DLD1 (cell line): Measurements from ENCODE around the gene TPRKB.
"Not testable (repeated sequence)": the region's sequence is repeated elsewhere in the genome, so short reads cannot be mapped to it uniquely, and the experiment has no call there.

Experiments
- in situ Hi-C: cut with HindIII; loops from 2 replicates; pipeline ENCODE4 v1.10.0; 2017; ENCODE audit warnings: low sequenced_read_pairs

The TPRKB gene

DNA sequence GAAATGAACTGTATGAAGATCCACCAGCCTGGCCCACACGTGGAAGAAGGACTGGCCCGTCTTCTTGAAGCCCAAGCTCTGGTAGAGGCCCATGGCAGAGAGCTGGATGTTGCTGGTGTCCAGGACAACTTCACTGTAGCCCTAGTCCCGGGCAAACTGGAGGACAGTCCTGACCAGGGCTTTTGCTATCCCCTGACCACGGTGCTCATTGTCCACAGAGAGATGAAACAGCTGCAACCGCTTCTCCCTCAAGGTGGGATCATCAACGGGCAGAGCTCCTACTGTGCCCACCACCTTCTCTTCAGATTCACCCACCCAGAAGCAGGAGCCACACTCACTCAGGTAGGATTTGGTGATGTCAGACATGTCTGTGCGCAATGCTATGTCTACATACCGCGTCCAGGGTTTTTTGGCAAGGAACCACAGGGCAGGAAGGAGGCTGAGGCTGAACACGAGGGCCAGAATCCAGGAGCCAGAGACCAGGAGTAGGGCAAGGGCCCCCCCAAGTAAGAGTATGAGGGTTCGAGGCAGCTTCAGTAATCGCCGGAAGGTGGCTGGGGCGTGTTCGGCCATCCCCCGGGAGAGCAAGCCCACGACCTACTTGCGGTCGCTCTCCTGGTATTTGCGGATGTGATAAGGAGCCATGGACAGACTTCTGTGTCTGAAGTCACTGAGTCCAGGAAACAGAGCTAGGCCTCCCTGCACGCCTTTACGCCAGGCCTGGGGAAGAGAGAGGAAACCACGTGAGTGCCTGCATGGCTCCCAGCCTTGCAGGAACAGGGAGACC lies 36.3 kb downstream of the TPRKB start:
- in situ Hi-C loops, result no loop called here

DNA sequence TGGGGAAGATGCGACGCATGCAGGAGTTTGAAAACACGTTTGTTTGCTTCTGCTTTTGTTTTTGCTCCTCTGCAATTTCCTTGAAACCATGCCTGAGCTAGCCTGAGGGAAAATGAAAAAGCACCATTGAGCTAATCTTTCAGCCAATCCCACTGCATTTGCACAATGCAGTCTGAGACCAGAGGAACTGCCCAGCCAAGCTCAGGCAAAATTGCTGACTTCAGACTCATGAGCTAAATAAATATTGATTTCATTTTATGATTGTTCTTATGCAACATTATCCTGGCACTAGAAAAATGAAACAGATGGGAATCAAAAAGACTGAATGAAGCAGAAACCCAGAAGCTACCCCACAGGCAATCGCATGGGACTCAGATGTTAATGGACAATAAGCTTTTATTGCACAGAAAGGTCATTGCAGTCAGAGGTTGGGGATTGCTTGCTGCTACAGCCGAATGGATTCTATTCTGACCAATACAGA lies 37.0 kb downstream of the TPRKB start:
- in situ Hi-C loops, result no loop called here

DNA sequence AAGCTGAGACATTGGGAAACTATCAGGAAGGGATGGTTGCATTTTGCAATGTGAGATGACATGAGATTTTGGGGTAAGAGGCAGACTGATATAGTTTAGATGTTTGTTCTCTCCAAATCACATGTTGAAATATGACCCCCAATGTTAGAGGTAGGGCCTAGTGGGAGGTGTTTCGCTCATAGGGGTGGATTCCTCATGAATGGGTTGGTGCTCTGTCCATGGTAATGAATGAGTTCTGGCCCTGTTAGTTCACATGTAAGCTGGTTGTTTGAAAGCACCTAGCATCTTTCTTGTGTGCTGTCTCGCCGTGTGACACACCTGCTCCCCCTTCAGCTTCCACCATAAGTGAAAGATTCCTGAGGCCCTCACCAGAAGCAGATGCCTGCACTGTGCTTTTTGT lies 37.7 kb downstream of the TPRKB start:
- in situ Hi-C loops, result no loop called here

DNA sequence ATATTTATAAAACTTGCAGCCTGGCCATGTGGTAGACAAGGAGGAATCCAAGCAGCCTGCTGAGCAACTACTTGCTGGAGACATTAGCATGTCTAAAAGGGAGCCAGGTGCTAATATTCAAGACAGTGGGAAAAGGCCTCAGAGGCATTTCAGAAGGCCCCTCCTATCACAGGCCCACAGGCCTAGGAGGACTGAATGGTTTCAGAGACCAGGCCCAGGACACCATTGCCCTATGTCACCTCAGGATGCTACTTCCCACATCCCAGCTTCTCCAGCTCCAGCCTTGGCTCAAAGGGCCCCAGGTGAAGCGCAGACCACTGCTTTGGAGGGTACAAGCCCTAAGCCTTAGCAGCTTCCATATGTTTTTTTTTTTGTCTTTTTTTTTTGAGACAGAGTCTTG lies 39.0 kb downstream of the TPRKB start:
- in situ Hi-C loops, result no loop called here

DNA sequence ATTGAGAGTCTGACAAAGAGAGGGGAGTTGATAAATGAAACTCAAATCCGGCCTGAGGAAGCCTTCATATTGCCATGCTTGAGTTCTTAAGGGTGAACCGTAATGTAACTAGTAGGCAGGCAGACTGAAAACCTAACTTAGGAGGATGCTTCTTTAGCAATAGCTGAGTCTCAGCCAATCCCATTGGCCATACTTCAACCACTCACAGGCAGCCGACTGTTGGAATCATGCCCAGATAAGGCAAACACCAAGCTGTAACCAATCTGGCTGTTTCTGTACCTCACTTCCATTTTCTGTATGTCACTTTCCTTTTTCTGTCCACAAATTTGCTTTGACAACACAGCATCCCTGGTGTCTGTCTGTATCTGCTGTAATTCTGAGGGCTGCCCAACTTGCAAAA lies 39.5 kb downstream of the TPRKB start:
- in situ Hi-C loops, result no loop called here

DNA sequence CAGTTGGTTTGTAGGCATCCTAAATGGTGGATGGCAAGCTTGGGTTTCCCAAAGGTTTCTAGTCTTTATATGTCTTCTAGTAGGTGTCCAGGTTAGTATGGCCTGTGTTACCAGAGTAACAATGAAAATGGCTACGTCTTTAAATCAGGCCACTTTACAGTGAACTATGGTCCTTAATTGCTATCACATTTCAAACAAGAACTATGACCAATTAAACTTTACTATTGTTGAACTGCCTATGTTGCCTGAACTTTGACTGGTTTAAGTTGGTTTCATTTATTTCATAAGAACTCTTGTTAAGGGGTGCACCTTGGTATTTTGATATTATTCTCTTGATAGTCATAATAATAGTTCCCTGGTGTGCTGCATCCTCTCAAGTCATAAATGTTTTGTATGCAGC lies 40.2 kb downstream of the TPRKB start:
- in situ Hi-C loops, result not testable (repeated sequence)

DNA sequence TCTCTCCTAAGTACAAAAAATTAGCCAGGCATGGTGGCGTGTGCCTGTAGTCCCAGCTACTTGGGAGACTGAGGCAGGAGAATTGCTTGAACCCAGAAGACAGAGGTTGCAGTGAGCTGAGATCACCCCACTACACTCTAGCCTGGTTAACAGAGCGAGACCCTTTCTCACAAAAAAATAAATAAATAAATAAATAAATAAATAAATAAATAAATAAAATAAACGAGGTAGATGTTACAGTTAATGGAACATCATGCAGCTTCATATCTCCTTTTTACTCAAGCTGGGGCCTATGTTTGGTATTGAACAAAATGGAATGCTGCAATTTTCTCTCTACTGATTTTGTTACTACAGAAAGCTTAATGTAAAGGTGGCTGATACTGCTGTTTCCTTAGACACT lies 40.6 kb downstream of the TPRKB start:
- in situ Hi-C loops, result not testable (repeated sequence)

DNA sequence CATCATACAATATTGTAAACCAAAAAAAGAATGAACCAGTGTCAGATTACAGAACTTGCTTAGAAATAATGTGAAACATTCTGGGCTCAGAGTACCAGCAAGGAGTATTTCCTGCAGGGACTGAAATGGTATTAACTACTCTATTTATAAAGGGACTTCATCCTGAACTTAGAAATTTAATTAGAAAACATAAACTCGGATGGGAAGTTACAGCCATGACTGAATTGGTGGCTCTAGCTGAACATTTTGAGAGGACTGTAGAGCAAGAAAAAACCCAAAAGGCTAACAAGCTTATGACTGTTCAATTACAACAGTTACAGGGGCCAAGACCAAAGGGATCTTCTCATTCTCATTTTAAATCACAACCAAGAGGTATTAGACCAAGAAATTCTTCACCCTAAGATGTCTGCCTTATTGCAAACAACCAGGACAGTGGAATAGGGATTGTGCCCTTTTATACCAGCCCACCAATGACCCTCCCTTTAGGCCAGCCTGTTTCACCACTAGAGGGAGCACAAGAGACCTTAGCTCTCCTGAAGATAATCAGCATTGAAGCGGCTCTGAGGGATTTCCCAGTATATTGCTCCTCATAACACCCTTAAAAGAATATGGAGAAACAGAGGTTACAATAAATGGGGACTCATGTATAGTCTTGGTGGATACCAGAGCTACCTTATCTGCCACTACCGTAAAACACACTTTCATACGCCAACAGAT lies 46.6 kb downstream of the TPRKB start:
- in situ Hi-C loops, result not testable (repeated sequence)

DNA sequence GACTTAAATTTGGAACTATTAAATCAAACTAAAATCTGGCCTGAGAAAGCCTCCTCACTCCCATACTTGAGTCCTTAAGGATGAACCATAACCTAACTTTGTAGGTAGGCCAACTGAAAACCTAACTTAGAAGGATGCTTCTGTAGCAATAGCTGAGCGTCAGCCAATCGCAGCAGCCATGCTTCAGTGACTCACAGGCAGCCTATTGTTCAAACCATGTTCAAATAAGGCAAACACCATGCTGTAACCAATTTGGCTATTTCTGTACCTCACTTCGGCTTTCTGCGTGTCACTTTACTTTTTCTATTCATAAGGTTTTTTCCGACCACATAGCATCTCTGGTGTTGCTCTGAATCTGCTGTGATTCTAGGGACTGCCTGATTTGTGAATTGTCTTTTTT lies 48.7 kb downstream of the TPRKB start:
- in situ Hi-C loops, result not testable (repeated sequence)

DNA sequence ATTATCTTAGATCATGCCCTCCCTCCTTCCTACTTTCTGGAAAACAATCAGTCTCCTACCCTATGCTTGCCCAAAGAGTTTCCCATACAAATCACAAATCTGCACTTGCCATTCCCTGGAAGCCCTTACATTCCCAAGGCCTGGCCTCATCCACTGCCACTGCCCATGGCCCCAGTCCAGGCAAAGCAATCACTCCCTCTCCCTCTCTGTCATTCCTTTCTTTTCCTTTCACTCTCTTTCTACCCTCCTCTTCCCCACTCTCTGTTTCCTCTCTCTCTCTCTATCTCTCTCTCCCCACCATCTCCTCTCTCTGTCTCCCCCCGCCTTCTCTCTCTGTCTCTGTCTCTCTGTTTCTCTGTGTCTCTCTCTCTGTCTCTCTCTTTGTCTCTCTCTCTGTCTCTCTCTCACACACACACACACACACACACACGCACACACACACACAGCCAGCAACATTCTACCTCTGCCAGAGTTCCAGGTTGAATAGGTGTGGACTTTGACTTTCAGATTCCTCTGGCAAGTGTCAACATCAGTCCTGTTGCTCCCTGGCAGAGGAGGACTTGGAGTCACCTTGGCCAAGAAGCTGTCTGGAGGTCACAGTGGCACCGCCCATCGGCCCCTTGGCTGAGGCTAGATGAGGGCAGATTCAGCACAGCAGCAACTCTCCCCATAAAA lies 51.2 kb downstream of the TPRKB start:
- in situ Hi-C loops, result no loop called here

DNA sequence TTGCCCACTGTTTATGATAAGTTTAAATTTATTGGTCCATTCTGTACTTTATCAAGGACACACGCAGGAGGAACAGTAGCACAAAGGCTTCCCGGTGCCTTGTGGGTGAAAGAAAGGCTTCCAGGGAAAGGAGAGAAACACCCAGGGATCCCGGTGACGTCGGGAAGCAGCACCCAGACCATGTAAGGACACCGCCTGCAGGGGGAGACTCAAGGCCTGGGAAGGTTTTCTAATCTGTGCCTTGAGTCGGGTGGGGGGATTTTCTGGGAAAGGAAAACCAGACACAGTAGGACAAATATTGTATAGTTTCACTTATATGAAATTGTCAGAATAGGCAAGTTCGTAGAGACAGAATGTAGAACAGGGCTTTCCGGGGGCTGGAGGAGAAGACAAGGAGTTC lies 52.2 kb downstream of the TPRKB start:
- in situ Hi-C loops, result not testable (repeated sequence)

DNA sequence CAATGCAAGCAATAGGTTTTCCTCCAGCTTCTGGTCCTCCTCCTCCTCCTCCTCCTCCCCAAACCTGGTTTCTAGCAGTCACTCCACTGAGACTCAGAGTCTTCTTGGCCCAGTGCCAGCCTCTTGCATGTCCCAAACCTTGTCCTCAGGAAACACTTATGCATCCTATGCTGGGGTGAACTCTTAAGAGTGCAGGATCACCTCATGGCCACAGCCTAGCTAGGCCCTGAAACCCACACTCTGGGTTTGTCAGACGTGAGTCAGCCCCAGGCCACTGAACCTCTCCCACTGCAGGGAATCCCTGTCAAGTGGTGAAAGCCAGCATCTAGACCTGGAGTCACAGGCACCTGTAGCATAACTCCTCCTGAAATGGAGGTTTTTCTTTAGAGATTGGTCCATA lies 52.8 kb downstream of the TPRKB start:
- in situ Hi-C loops, result not testable (repeated sequence)

DNA sequence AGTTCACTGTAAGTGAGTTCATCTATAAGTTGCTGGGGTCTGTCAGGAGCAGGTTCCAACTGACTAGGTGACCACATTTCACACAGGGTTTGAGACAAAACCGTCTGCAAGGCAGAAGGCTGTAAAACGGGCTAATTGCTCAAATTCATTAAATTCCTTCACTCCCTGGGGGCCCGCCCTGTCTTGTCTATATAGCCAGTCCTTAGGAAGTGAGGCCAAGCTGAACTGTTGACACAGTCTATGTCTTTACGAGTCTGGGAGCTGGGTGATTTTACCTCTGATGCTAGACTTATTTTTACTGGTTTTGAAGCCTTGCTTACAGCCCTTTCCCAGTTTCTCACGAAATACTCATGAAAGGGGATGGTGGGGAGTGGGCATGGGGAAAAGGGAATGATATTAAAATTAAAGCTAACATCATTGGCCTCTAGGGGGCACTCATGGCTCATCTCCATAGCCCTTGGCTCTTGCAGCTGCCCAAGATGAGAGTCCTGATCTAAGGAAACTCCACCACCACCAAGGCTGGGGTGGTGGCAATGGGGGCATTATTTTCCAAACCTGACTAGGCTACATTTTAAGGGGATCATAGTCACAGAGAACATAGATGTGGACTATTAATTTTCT lies 57.1 kb downstream of the TPRKB start:
- in situ Hi-C loops, result not testable (repeated sequence)
